ENCODE results near the gene CD84.

DNA sequence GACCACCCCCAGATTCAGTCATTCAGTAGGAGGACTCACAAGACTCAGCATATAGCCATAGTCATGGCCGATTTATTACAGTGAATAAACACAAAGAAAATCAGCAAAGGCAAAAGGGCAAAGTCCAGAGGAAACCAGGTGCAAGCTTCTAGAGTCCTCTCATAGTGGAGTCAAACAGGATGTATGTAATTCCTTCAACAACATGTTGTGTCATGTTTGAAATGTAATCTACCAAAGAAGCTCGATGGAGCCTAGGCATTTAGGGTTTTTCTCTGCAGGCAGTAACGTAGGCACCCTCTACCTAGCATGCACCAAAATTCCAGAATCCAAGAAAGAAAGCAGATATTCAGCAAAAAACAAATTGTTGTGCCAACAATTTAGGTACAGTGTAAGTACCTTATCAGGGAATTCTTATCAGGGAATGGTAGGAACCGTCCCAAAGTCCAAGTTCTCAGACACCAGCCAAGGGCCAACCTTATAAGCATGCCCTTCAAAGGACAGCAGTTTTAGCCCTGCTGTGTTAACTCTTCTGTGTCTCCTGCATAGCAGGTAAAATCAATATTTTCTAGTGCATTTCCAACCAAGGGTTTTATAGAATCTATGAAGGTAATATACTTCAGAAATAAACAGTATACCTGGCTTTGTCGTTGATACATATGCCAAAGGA, 40.2 kb downstream of the CD84 start:
- TF ChIP-seq, protein P1, sequence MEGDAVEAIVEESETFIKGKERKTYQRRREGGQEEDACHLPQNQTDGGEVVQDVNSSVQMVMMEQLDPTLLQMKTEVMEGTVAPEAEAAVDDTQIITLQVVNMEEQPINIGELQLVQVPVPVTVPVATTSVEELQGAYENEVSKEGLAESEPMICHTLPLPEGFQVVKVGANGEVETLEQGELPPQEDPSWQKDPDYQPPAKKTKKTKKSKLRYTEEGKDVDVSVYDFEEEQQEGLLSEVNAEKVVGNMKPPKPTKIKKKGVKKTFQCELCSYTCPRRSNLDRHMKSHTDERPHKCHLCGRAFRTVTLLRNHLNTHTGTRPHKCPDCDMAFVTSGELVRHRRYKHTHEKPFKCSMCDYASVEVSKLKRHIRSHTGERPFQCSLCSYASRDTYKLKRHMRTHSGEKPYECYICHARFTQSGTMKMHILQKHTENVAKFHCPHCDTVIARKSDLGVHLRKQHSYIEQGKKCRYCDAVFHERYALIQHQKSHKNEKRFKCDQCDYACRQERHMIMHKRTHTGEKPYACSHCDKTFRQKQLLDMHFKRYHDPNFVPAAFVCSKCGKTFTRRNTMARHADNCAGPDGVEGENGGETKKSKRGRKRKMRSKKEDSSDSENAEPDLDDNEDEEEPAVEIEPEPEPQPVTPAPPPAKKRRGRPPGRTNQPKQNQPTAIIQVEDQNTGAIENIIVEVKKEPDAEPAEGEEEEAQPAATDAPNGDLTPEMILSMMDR (conservative IDR thresholded peaks at IDR 0.05; ENCODE audit: low read depth, low read length) = no peak
- TF ChIP-seq EZH2 (IDR thresholded peaks at IDR 0.05; ENCODE audit: borderline replicate concordance, low read depth, low read length, poor library complexity, severe bottlenecking) = no peak
